NCI-H345 treated with DMSO at 0.1 percent for 48 hours (cell line): Measurements from ENCODE around the gene SYT9.
"Not testable (repeated sequence)": the region's sequence is repeated elsewhere in the genome, so short reads cannot be mapped to it uniquely, and the experiment has no call there.

Experiments
- DNase-seq: peaks from one replicate; lab custom pipeline; 2025; ENCODE audit not compliant: unreplicated experiment; lab: John Stamatoyannopoulos, UW

The SYT9 gene

GRCh38 chr11:7495882-7496551, 244.3 kb downstream of the SYT9 start:
- no peak for DNase-seq

GRCh38 chr11:7498193-7498592, 246.5 kb downstream of the SYT9 start:
- no peak for DNase-seq

GRCh38 chr11:7499081-7499480, 247.4 kb downstream of the SYT9 start:
- DNase-seq: no peak

GRCh38 chr11:7500251-7500650, 248.5 kb downstream of the SYT9 start:
- DNase-seq: no peak

GRCh38 chr11:7501251-7501650, 249.5 kb downstream of the SYT9 start:
- DNase-seq: no peak

GRCh38 chr11:7501894-7502293, 250.2 kb downstream of the SYT9 start:
- DNase-seq: no peak

GRCh38 chr11:7506243-7506642, 254.5 kb downstream of the SYT9 start:
- DNase-seq: no peak

GRCh38 chr11:7508087-7508486, 256.4 kb downstream of the SYT9 start:
- DNase-seq: no peak

- no peak for DNase-seq
These were observed 258.3 kb downstream of the SYT9 start for GRCh38 chr11:7509966-7510365.

- DNase-seq: peak; percentile 65
These were observed 259.7 kb downstream of the SYT9 start for GRCh38 chr11:7511401-7511800.

GRCh38 chr11:7512525-7513233, 261.0 kb downstream of the SYT9 start:
- DNase-seq: no peak

- peak; percentile 63 for DNase-seq
These were observed 261.8 kb downstream of the SYT9 start, which contains the start of gene PPFIBP2 for GRCh38 chr11:7513234-7514098. Gene PPFIBP2, plus strand, starts transcription at chr11:7513999. Its CDS starts 35,477 bp downstream, at chr11:7549476.

- no peak for DNase-seq
These were observed 262.4 kb downstream of the SYT9 start for GRCh38 chr11:7514099-7514591.

GRCh38 chr11:7515447-7515886, 263.8 kb downstream of the SYT9 start:
- no peak for DNase-seq

- DNase-seq: no peak
These were observed 264.8 kb downstream of the SYT9 start for GRCh38 chr11:7516475-7516874.

- DNase-seq: not testable (repeated sequence)
These were observed 266.0 kb downstream of the SYT9 start for GRCh38 chr11:7517743-7518142.
